Activated CD8-positive, alpha-beta memory T cell treated with anti-CD3 and anti-CD28 coated beads for 48 hours (primary cell): ENCODE measurements around the gene SLC6A20.

Source experiments
- DNase-seq, 3 experiments: peaks; one replicate each; pipeline ENCODE4 v3.0.0-alpha.2; 2020; ENCODE audit warnings: low read depth in 2 of 3, low spot score in 2 of 3

SLC6A20 gene

GRCh38 chr3:45779746-45780735, 16.3 kb downstream of the SLC6A20 start:
- no peak for DNase-seq

GRCh38 chr3:45778761-45779201, 17.6 kb downstream of the SLC6A20 start:
- DNase-seq = no peak

- no peak for DNase-seq
Measured at GRCh38 chr3:45777746-45778386, 18.5 kb downstream of the SLC6A20 start.

GRCh38 chr3:45777111-45777745, 19.1 kb downstream of the SLC6A20 start:
- DNase-seq = no peak

GRCh38 chr3:45776611-45777010, 19.7 kb downstream of the SLC6A20 start:
- no peak for DNase-seq

GRCh38 chr3:45776301-45776595, 20.1 kb downstream of the SLC6A20 start:
- DNase-seq = no peak

GRCh38 chr3:45775571-45776300, 20.6 kb downstream of the SLC6A20 start:
- no peak for DNase-seq

- no peak for DNase-seq
Measured at GRCh38 chr3:45774581-45775521, 21.5 kb downstream of the SLC6A20 start.

GRCh38 chr3:45773714-45774449, 22.5 kb downstream of the SLC6A20 start:
- no peak for DNase-seq

GRCh38 chr3:45773072-45773471, 23.3 kb downstream of the SLC6A20 start:
- DNase-seq = no peak

- no peak for DNase-seq
Measured at GRCh38 chr3:45772341-45773035, 23.8 kb downstream of the SLC6A20 start.

GRCh38 chr3:45771831-45772230, 24.5 kb downstream of the SLC6A20 start:
- DNase-seq = no peak

GRCh38 chr3:45771166-45771775, 25.1 kb downstream of the SLC6A20 start:
- DNase-seq = no peak

- DNase-seq = no peak
Measured at GRCh38 chr3:45765958-45766357, 30.4 kb downstream of the SLC6A20 start.

GRCh38 chr3:45765266-45765851, 31.0 kb downstream of the SLC6A20 start:
- DNase-seq = no peak

- DNase-seq = no peak
Measured at GRCh38 chr3:45763303-45763675, 33.0 kb downstream of the SLC6A20 start.

GRCh38 chr3:45762647-45763302, 33.6 kb downstream of the SLC6A20 start:
- DNase-seq = no peak

GRCh38 chr3:45761831-45762230, 34.5 kb downstream of the SLC6A20 start:
- DNase-seq = no peak
